Liver (tissue), 9 donors: ENCODE results near the gene APOH. TPM values are rescaled to one million over a fixed set of nuclear protein-coding genes. Genes with fewer than 3 reads are reported as not detected.

Experiments
- DNase-seq: peaks from one replicate; pipeline ENCODE4 v3.0.0-alpha.2; 2017; ENCODE audit warnings: low spot score
- H3K27ac ChIP-seq, 2 donors: one replicate each; pipeline ENCODE4 v1.7.0; 2013; ENCODE audit warnings: inconsistent platforms in 2 of 2, low read length in 2 of 2, control low read depth in 1 of 2, low read depth in 1 of 2, mild to moderate bottlenecking in 1 of 2
- H3K27me3 ChIP-seq, 4 donors: one replicate each; pipeline versions ENCODE4 v1.6.1 to v1.7.0; 2013; ENCODE audit warnings: low read length in 3 of 4, inconsistent platforms in 1 of 4, mild to moderate bottlenecking in 1 of 4, moderate library complexity in 1 of 4; ENCODE audit not compliant: control insufficient read depth in 4 of 4, insufficient read depth in 4 of 4
- H3K36me3 ChIP-seq, 4 donors: one replicate each; pipeline versions ENCODE4 v1.6.1 to v1.7.0; 2013; ENCODE audit warnings: low read length in 3 of 4, mild to moderate bottlenecking in 3 of 4, low read depth in 1 of 4, moderate library complexity in 1 of 4; ENCODE audit not compliant: control insufficient read depth in 4 of 4, insufficient read depth in 3 of 4
- H3K4me1 ChIP-seq, 4 donors: one replicate each; pipeline versions ENCODE4 v1.6.1 to v1.7.0; 2013; ENCODE audit warnings: low read length in 3 of 4, mild to moderate bottlenecking in 3 of 4, moderate library complexity in 1 of 4; ENCODE audit not compliant: control insufficient read depth in 4 of 4, insufficient read depth in 4 of 4
- H3K4me3 ChIP-seq, 3 donors: one replicate each; pipeline versions ENCODE4 v1.6.1 to v1.7.0; 2013; ENCODE audit warnings: low read length in 3 of 3, control low read depth in 1 of 3, low read depth in 1 of 3, mild to moderate bottlenecking in 1 of 3
- H3K9ac ChIP-seq, 2 donors: one replicate each; pipeline ENCODE4 v1.7.0; 2013; ENCODE audit warnings: low read length in 2 of 2, mild to moderate bottlenecking in 2 of 2, moderate library complexity in 2 of 2, control low read depth in 1 of 2, low read depth in 1 of 2
- H3K9me3 ChIP-seq, 4 donors: one replicate each; pipeline versions ENCODE4 v1.6.1 to v1.7.0; 2013; ENCODE audit warnings: low read length in 3 of 4; ENCODE audit not compliant: control insufficient read depth in 4 of 4
- EGR1 ChIP-seq, 2 donors: IDR thresholded peaks; 2 replicates each; pipeline ENCODE4 v1.6.1; 2016 to 2018; ENCODE audit warnings: antibody characterized with exemption in 2 of 2, low read depth in 2 of 2
- FOXA1 ChIP-seq: IDR thresholded peaks from 2 replicates; pipeline ENCODE4 v1.6.1; 2016; ENCODE audit warnings: antibody characterized with exemption
- FOXA2 ChIP-seq: IDR thresholded peaks from 2 replicates; pipeline ENCODE4 v1.6.1; 2016; ENCODE audit warnings: antibody characterized with exemption
- GABPA ChIP-seq, 2 donors: IDR thresholded peaks in 1 of 2; conservative IDR thresholded peaks in 1 of 2; 2 replicates each; pipeline ENCODE4 v1.6.1; 2016; ENCODE audit warnings: antibody characterized with exemption in 2 of 2, mild to moderate bottlenecking in 1 of 2, moderate library complexity in 1 of 2
- HNF4A ChIP-seq, 2 donors: conservative IDR thresholded peaks; 2 replicates each; pipeline ENCODE4 v1.6.1; 2016; ENCODE audit warnings: antibody characterized with exemption in 2 of 2, mild to moderate bottlenecking in 2 of 2
- RAD21 ChIP-seq, 2 donors: IDR thresholded peaks; 2 replicates each; pipeline ENCODE4 v1.6.1; 2016; ENCODE audit warnings: antibody characterized with exemption in 2 of 2, mild to moderate bottlenecking in 2 of 2
- REST ChIP-seq: IDR thresholded peaks from 2 replicates; pipeline ENCODE4 v1.6.1; 2016; ENCODE audit warnings: antibody characterized with exemption, mild to moderate bottlenecking
- RXRA ChIP-seq, 2 donors: IDR thresholded peaks; 2 replicates each; pipeline ENCODE4 v1.6.1; 2017 to 2018; ENCODE audit warnings: antibody characterized with exemption in 2 of 2, mild to moderate bottlenecking in 1 of 2
- SP1 ChIP-seq: IDR thresholded peaks from 2 replicates; pipeline ENCODE4 v1.6.1; 2018; ENCODE audit warnings: antibody characterized with exemption, mild to moderate bottlenecking
- TAF1 ChIP-seq: conservative IDR thresholded peaks from 2 replicates; pipeline ENCODE4 v1.6.1; 2016; ENCODE audit warnings: antibody characterized with exemption, mild to moderate bottlenecking
- YY1 ChIP-seq: IDR thresholded peaks from 2 replicates; pipeline ENCODE4 v1.6.1; 2016; ENCODE audit warnings: antibody characterized with exemption, mild to moderate bottlenecking
- WGBS: extraction: QIAGEN DNeasy Blood & Tissue Kit; methylation state at CpG from one replicate; pipeline ENCODE4 v1.1.7; 2013; 5-methylcytosine and 5-hydroxymethylcytosine counted together
- polyA plus RNA-seq, 2 donors: library from polyadenylated mRNA; stranded (reverse) in 1 of 2; unstranded in 1 of 2; fragments of 200-250 nt in 1 of 2; fragments of >200 nt in 1 of 2; fragmentation: Nextera tagmentation in 1 of 2; extraction: Ambion mirVana in 1 of 2; gene quantifications; one replicate each; pipeline versions ENCODE4 v1.2.1 to v1.2.3, GENCODE V29; 2013 to 2015
- total RNA-seq, 2 donors: library from RNA; depleted of rRNA; stranded (reverse); fragments of >200 nt; gene quantifications; one replicate each; pipeline ENCODE4 v1.2.3, GENCODE V29; 2014
- TF ChIP-seq, protein P1 (sequence below): IDR thresholded peaks from 2 replicates; pipeline ENCODE4 v1.6.1; 2016; ENCODE audit warnings: antibody characterized with exemption
- TF ChIP-seq, protein P2 (sequence below): IDR thresholded peaks from 2 replicates; pipeline ENCODE4 v1.6.1; 2016; ENCODE audit warnings: antibody characterized with exemption
- TF ChIP-seq, protein P3 (sequence below): fragments of 150-350 bp; IDR thresholded peaks from 2 replicates; pipeline ENCODE4 v1.5.1; 2017; ENCODE audit warnings: improper control_type of control experiment, low read depth, low read length; ENCODE audit not compliant: missing input control
- donor health status: healthy.
- donor health status: healthy.
- donor health status: healthy.
- donor health status: healthy.
- donor health status: healthy.

APOH gene
- total and polyA plus RNA-seq, 4 donors: 2,858 to 7,307 (median 5,841) TPM

GRCh38 chr17:66177048-66177447 lies 52.2 kb downstream of the APOH start:
- Histone ChIP-seq H3K9ac (no peak overlapping the region), H3K36me3 (no peaks in the 10 kb centered on the region), H3K27ac (no peak overlapping the region), H3K27me3 (no peaks in the 10 kb centered on the region), H3K4me3 (no peak overlapping the region), H3K9me3 (no peaks in the 10 kb centered on the region), H3K4me1 (no peaks in the 10 kb centered on the region)
- TF ChIP-seq, protein P1, sequence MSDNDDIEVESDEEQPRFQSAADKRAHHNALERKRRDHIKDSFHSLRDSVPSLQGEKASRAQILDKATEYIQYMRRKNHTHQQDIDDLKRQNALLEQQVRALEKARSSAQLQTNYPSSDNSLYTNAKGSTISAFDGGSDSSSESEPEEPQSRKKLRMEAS: no peak
- no peak for TF ChIP-seq FOXA1
- TF ChIP-seq, protein P2, sequence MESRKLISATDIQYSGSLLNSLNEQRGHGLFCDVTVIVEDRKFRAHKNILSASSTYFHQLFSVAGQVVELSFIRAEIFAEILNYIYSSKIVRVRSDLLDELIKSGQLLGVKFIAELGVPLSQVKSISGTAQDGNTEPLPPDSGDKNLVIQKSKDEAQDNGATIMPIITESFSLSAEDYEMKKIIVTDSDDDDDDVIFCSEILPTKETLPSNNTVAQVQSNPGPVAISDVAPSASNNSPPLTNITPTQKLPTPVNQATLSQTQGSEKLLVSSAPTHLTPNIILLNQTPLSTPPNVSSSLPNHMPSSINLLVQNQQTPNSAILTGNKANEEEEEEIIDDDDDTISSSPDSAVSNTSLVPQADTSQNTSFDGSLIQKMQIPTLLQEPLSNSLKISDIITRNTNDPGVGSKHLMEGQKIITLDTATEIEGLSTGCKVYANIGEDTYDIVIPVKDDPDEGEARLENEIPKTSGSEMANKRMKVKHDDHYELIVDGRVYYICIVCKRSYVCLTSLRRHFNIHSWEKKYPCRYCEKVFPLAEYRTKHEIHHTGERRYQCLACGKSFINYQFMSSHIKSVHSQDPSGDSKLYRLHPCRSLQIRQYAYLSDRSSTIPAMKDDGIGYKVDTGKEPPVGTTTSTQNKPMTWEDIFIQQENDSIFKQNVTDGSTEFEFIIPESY: no peak
- no peak for TF ChIP-seq RAD21 (IDR thresholded peaks at IDR 0.05)
- no peak for TF ChIP-seq TAF1
- no peak for TF ChIP-seq GABPA (IDR thresholded peaks at IDR 0.05 in 1 of 2, conservative IDR thresholded peaks at IDR 0.05 in 1 of 2)
- no peak for TF ChIP-seq SP1
- no peak for TF ChIP-seq FOXA2
- no peak for TF ChIP-seq EGR1 (IDR thresholded peaks at IDR 0.05; ENCODE audit: low read depth in 2 of 2)
- TF ChIP-seq HNF4A (conservative IDR thresholded peaks at IDR 0.05): peak in 1 of 2 donors; percentile 7
- TF ChIP-seq YY1: peak; percentile 27
- no peak for TF ChIP-seq REST
- DNase-seq: no peak

DNA sequence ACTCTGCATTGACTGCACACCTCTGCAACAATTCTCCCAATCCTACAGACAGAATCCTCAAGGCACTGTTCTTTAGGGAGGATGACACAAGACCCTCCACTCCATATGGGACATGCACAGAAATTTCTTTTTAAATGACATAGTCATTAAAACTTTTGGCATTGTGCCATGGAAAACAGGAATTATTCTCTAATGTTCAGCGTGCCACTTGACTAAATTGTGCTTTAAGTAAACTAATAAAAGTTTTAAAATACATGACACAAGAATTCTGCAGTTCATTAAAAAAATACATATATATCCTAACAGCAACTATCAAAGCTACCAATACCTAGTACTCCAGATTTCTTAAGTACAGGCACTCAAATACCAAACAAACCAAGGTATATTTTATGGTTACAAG lies 53.3 kb downstream of the APOH start:
- WGBS: 59% methylated on average over 1 of the region's 1 CpG
- Histone ChIP-seq H3K36me3 (no peaks in the 10 kb centered on the region), H3K27ac (no peak overlapping the region), H3K9ac (no peak overlapping the region), H3K4me3 (no peak overlapping the region), H3K27me3 (no peaks in the 10 kb centered on the region), H3K4me1 (no peaks in the 10 kb centered on the region), H3K9me3 (no peaks in the 10 kb centered on the region)
- no peak for DNase-seq
- TF ChIP-seq REST (no peak), RXRA (IDR thresholded peaks at IDR 0.05) (no peak), FOXA2 (no peak), FOXA1 (no peak), SP1 (no peak)
- TF ChIP-seq, protein P3, sequence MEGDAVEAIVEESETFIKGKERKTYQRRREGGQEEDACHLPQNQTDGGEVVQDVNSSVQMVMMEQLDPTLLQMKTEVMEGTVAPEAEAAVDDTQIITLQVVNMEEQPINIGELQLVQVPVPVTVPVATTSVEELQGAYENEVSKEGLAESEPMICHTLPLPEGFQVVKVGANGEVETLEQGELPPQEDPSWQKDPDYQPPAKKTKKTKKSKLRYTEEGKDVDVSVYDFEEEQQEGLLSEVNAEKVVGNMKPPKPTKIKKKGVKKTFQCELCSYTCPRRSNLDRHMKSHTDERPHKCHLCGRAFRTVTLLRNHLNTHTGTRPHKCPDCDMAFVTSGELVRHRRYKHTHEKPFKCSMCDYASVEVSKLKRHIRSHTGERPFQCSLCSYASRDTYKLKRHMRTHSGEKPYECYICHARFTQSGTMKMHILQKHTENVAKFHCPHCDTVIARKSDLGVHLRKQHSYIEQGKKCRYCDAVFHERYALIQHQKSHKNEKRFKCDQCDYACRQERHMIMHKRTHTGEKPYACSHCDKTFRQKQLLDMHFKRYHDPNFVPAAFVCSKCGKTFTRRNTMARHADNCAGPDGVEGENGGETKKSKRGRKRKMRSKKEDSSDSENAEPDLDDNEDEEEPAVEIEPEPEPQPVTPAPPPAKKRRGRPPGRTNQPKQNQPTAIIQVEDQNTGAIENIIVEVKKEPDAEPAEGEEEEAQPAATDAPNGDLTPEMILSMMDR: no peak
- TF ChIP-seq, protein P2: no peak
